Natural killer cell treated with Interleukin-12 subunit alpha and Interleukin-12 subunit beta and Interleukin-15 and Interleukin-18, amount 100 ng/mL, for 72 hours (primary cell): ENCODE results near the gene DDC. TPM values are rescaled to one million over a fixed set of nuclear protein-coding genes. Genes with fewer than 3 reads are reported as not detected.

Experiments
- ATAC-seq, 2 donors: fragments of 150-1000 bp; cut with Tn5 transposase in 1 of 2; sonication (Bioruptor Pico), chemical (Tn5 transposase) in 1 of 2; 2 replicates each; pipeline ENCODE4 v1.10.0; 2021
- DNase-seq: peaks from one replicate; pipeline ENCODE4 v3.0.0; 2022; ENCODE audit warnings: low spot score
- H3K27ac Mint-ChIP-seq, 2 donors: 1 replicate in 1 of 2; 2 replicates in 1 of 2; pipeline ENCODE4 v1.8.0; 2022; ENCODE audit warnings: mixed read lengths in 2 of 2, mild to moderate bottlenecking in 1 of 2, moderate library complexity in 1 of 2
- H3K27me3 Mint-ChIP-seq, 2 donors: 1 replicate in 1 of 2; 2 replicates in 1 of 2; pipeline ENCODE4 v1.8.0; 2022; ENCODE audit warnings: mixed read lengths in 2 of 2
- H3K36me3 Mint-ChIP-seq: one replicate; pipeline ENCODE4 v1.8.0; 2022; ENCODE audit warnings: mixed read lengths
- H3K4me1 Mint-ChIP-seq, 2 donors: 1 replicate in 1 of 2; 2 replicates in 1 of 2; pipeline ENCODE4 v1.8.0; 2022; ENCODE audit warnings: low read depth in 2 of 2, mixed read lengths in 2 of 2, mild to moderate bottlenecking in 1 of 2
- H3K4me3 Mint-ChIP-seq: one replicate; pipeline ENCODE4 v1.8.0; 2022; ENCODE audit warnings: mixed read lengths
- H3K9me3 Mint-ChIP-seq: 2 replicates; pipeline ENCODE4 v1.8.0; 2022; ENCODE audit warnings: mixed read lengths
- total RNA-seq, 2 donors: library from RNA; stranded (reverse); gene quantifications; one replicate each; pipeline ENCODE4 v1.2.3, GENCODE V29; 2022

The DDC gene
- total RNA-seq, 2 donors from 2014 or later, result not detected

DNA sequence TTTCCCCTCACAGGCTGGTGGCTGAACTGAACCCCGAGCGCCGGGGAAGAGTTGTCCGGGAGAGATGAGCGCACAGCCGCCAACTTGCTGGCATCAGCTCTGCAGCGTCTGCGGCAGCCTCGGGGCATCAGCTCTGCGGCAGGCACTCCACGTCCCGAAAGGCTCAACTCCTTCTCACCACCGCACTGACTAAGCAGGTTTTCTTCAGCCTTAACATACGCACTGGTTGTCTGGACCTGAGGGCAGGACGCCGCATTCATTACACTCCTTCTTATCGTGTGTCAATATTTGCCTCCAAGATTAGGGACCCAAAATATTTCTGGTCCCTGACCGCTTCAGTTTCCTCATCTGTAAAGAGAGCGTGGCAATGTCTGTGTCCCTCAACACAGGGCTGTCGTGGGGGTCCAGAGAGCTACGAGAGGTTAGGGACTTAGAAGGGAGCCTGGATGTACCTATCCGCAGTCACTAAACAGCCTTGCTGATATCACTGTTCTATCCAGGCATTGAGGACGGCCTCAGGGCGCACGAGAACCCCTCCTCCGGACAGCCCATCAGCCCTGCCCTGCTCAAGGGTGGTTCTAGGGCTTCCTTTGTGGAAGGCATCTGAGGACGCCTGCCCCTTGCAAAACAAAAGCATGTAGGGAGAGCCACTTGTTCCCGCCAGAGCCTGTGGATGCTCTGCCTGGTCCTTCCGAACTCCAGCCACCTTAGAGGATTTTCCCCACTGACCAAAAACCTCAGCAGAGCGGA is 72.3 kb downstream of the DDC start:
- H3K9me3 Mint-ChIP-seq, result no peaks in the 10 kb centered on the region
- no peak for DNase-seq
- no peak overlapping the region for H3K27ac Mint-ChIP-seq
- H3K4me3 Mint-ChIP-seq, result no peak overlapping the region
- H3K27me3 Mint-ChIP-seq, result peaks cover 20 to 46% of the 10 kb centered on the region in 2 donors
- peak in 1 of 2 donors; percentile 15 for ATAC-seq
- H3K4me1 Mint-ChIP-seq, result no peaks in the 10 kb centered on the region
- no peaks in the 10 kb centered on the region for H3K36me3 Mint-ChIP-seq

GRCh38 chr7:50491943-50492342 is 73.3 kb downstream of the DDC start:
- no peak for ATAC-seq
- no peak overlapping the region for H3K4me3 Mint-ChIP-seq
- no peak overlapping the region for H3K27ac Mint-ChIP-seq
- H3K9me3 Mint-ChIP-seq, result no peaks in the 10 kb centered on the region
- no peak for DNase-seq
- no peaks in the 10 kb centered on the region for H3K4me1 Mint-ChIP-seq
- H3K27me3 Mint-ChIP-seq, result peaks cover 12 to 36% of the 10 kb centered on the region in 2 donors
- no peaks in the 10 kb centered on the region for H3K36me3 Mint-ChIP-seq

GRCh38 chr7:50491209-50491608 is 74.0 kb downstream of the DDC start:
- Mint-ChIP-seq H3K4me1 (no peaks in the 10 kb centered on the region), H3K36me3 (no peaks in the 10 kb centered on the region), H3K4me3 (no peak overlapping the region), H3K27me3 (peaks cover 11 to 32% of the 10 kb centered on the region in 2 donors), H3K27ac (no peak overlapping the region), H3K9me3 (no peaks in the 10 kb centered on the region)
- ATAC-seq (no peak), DNase-seq (no peak)

GRCh38 chr7:50488379-50488778 is 76.8 kb downstream of the DDC start:
- Mint-ChIP-seq H3K27me3 (peaks cover 16 to 29% of the 10 kb centered on the region in 2 donors), H3K9me3 (no peaks in the 10 kb centered on the region), H3K4me1 (no peaks in the 10 kb centered on the region), H3K36me3 (no peaks in the 10 kb centered on the region), H3K4me3 (no peak overlapping the region), H3K27ac (no peak overlapping the region)
- no peak for DNase-seq
- ATAC-seq, result no peak

GRCh38 chr7:50486512-50486911 is 78.7 kb downstream of the DDC start:
- Mint-ChIP-seq H3K27me3 (peaks cover 16 to 19% of the 10 kb centered on the region in 2 donors), H3K4me1 (no peaks in the 10 kb centered on the region), H3K9me3 (no peaks in the 10 kb centered on the region), H3K4me3 (no peak overlapping the region), H3K27ac (no peak overlapping the region), H3K36me3 (no peaks in the 10 kb centered on the region)
- DNase-seq (no peak), ATAC-seq (no peak)

DNA sequence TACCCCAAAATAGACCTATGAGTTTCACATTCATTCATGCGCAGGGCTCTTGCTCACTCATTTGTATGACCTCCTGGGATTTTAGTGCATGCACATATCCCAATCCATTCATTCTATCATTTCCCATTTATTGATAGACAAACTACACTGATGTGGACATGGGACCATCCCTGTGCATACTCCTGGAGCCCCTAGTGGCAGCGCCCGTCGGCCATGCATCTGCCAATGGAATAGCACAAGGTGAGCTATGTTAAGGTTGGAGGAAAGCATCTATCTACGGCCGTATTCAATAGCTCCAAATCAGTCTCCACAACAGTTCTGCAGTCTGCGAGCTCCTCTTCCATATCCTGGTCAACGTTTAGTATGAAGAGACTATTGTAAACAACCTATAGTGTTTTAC is 83.3 kb downstream of the DDC start:
- Mint-ChIP-seq H3K36me3 (no peaks in the 10 kb centered on the region), H3K27me3 (peaks cover 7 to 14% of the 10 kb centered on the region in 2 donors), H3K9me3 (no peaks in the 10 kb centered on the region), H3K4me3 (no peak overlapping the region), H3K4me1 (no peaks in the 10 kb centered on the region), H3K27ac (no peak overlapping the region)
- DNase-seq (peak; percentile 35), ATAC-seq (no peak)

- DNase-seq (peak; percentile 8), ATAC-seq (peak in 1 of 2 donors; percentile 43)
- H3K36me3 Mint-ChIP-seq, result no peaks in the 10 kb centered on the region
- H3K27me3 Mint-ChIP-seq, result peaks cover 7 to 19% of the 10 kb centered on the region in 2 donors
- no peaks in the 10 kb centered on the region for H3K9me3 Mint-ChIP-seq
- no peak overlapping the region for H3K4me3 Mint-ChIP-seq
- H3K4me1 Mint-ChIP-seq, result no peaks in the 10 kb centered on the region
- H3K27ac Mint-ChIP-seq, result no peak overlapping the region
These were observed 84.4 kb downstream of the DDC start for GRCh38 chr7:50480797-50481196.

- Mint-ChIP-seq H3K27ac (no peak overlapping the region), H3K36me3 (no peaks in the 10 kb centered on the region), H3K4me3 (no peak overlapping the region), H3K4me1 (no peaks in the 10 kb centered on the region), H3K9me3 (no peaks in the 10 kb centered on the region), H3K27me3 (peaks cover 7 to 19% of the 10 kb centered on the region in 2 donors)
- ATAC-seq (no peak), DNase-seq (peak; percentile 5)
These were observed 85.3 kb downstream of the DDC start for GRCh38 chr7:50479743-50480517.

DNA sequence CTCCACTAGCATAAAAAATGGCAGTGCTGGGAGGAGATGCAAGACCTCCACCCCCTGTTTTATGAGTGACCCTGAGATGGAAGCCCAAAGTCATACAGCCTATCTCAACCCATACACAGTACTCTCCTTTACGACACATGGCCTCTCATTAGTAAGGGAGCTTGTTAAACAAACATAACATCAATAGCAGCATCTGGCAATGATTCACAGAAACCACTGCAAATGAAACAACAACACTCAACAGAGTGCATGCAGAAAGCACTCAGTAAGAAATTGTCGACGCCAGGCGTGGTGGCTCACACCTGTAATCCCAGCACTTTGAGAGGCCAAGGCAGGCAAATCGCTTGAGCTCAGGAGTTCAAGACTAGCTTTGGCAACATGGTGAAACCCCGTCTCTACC is 87.6 kb downstream of the DDC start:
- Mint-ChIP-seq H3K4me3 (no peak overlapping the region), H3K27ac (no peak overlapping the region), H3K27me3 (peaks cover 0 to 17% of the 10 kb centered on the region in 2 donors), H3K4me1 (no peaks in the 10 kb centered on the region), H3K36me3 (no peaks in the 10 kb centered on the region), H3K9me3 (no peaks in the 10 kb centered on the region)
- ATAC-seq, result no peak
- DNase-seq, result no peak

DNA sequence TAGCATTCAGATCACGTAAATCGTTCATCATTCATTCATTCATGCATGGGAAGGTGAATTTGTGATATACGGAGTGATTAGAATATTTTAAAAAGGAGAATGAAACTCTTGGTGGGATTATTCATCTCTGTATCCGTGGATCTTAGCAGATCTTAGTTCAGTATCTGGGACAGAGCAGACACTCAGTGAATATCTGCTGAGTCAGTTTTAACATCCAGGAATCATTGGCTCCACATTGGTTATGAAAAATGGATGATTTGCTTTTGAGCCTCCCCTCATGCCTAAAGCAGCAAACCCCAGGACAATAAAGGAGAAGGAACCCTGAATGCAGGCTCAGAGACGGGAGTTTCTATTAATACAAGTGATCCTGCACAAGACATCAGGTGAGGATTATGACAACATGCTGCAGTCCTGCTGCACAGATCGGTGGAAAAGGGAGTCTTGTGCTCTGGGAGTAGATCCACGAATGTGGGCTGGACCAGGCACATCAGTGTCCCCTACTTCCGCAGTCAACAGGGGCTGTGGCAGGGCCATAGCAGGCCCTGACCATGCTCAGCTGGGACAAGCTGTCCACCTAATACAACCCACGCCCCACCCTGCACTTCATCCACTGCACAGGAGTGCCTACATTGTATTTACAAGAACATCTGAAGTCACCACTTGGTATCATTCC is 88.1 kb downstream of the DDC start:
- Mint-ChIP-seq H3K27ac (no peak overlapping the region), H3K36me3 (no peaks in the 10 kb centered on the region), H3K4me1 (no peaks in the 10 kb centered on the region), H3K4me3 (no peak overlapping the region), H3K27me3 (peaks cover 0 to 18% of the 10 kb centered on the region in 2 donors), H3K9me3 (no peaks in the 10 kb centered on the region)
- no peak for ATAC-seq
- peak; percentile 45 for DNase-seq

GRCh38 chr7:50475340-50475739 is 89.9 kb downstream of the DDC start:
- Mint-ChIP-seq H3K27me3 (peaks cover 0 to 16% of the 10 kb centered on the region in 2 donors), H3K4me3 (no peak overlapping the region), H3K4me1 (no peaks in the 10 kb centered on the region), H3K9me3 (no peaks in the 10 kb centered on the region), H3K36me3 (no peaks in the 10 kb centered on the region), H3K27ac (no peak overlapping the region)
- ATAC-seq (peak in 1 of 2 donors; percentile 43), DNase-seq (no peak)

GRCh38 chr7:50474382-50475160 is 90.6 kb downstream of the DDC start:
- no peak for ATAC-seq
- no peaks in the 10 kb centered on the region for H3K9me3 Mint-ChIP-seq
- no peak for DNase-seq
- no peaks in the 10 kb centered on the region for H3K4me1 Mint-ChIP-seq
- H3K36me3 Mint-ChIP-seq, result no peaks in the 10 kb centered on the region
- peaks cover 0 to 12% of the 10 kb centered on the region in 2 donors for H3K27me3 Mint-ChIP-seq
- no peak overlapping the region for H3K27ac Mint-ChIP-seq
- H3K4me3 Mint-ChIP-seq, result no peak overlapping the region

DNA sequence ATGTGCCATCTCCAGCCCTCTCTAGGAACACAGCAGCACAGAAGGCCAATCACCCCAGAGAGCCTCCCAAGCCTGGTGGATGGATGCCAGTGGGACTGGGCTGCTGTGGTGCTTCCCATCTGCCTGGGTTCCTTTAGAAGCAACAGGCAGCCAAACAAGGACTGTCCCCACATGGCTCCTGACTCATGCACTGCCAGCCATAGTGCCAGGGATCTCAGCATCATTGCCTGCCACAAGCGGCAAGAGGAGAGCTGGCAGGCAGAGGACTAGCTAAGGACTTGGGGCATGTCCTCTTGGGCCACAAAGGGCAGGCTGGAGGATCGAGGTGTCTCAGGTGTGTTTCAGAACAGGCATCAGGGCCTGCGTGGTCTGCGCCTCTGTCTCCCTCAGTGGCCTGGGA is 91.7 kb downstream of the DDC start:
- no peak overlapping the region for H3K27ac Mint-ChIP-seq
- H3K27me3 Mint-ChIP-seq, result peaks cover 0 to 15% of the 10 kb centered on the region in 2 donors

More for the DNA sequence above, 91.7 kb downstream of the DDC start:
- Mint-ChIP-seq H3K9me3 (no peaks in the 10 kb centered on the region), H3K4me3 (no peak overlapping the region), H3K36me3 (no peaks in the 10 kb centered on the region), H3K4me1 (no peaks in the 10 kb centered on the region)
- no peak for DNase-seq
- ATAC-seq, result no peak
